Small intestine (tissue), 7 donors: ENCODE measurements around the gene DMRT2. TPM values are rescaled to one million over a fixed set of nuclear protein-coding genes. Genes with fewer than 3 reads are reported as not detected.

Experiments used
- DNase-seq, 2 donors: peaks; one replicate each; pipeline versions ENCODE4 v3.0.0 to v3.0.0-alpha.2; 2013
- FAIRE-seq: peaks from 2 replicates; lab custom pipeline; 2012; peaks lifted over from hg19 to GRCh38; lab: Jason Lieb, UNC
- H3K27ac ChIP-seq, 3 donors: one replicate each; pipeline ENCODE4 v1.5.1; 2013; ENCODE audit warnings: low read length in 2 of 3, mild to moderate bottlenecking in 2 of 3, control low read depth in 1 of 3, inconsistent platforms in 1 of 3, low read depth in 1 of 3, moderate library complexity in 1 of 3
- H3K27me3 ChIP-seq, 3 donors: one replicate each; pipeline ENCODE4 v1.6.1; 2013; ENCODE audit warnings: low read length in 3 of 3, inconsistent platforms in 1 of 3; ENCODE audit not compliant: control insufficient read depth in 3 of 3, insufficient read depth in 3 of 3
- H3K36me3 ChIP-seq, 3 donors: one replicate each; pipeline ENCODE4 v1.6.1; 2013; ENCODE audit warnings: low read length in 3 of 3, inconsistent platforms in 1 of 3, low read depth in 1 of 3, mild to moderate bottlenecking in 1 of 3, moderate library complexity in 1 of 3; ENCODE audit not compliant: control insufficient read depth in 3 of 3, insufficient read depth in 2 of 3
- H3K4me1 ChIP-seq, 3 donors: one replicate each; pipeline ENCODE4 v1.6.1; 2013; ENCODE audit warnings: low read length in 2 of 3, inconsistent platforms in 1 of 3, low read depth in 1 of 3, mild to moderate bottlenecking in 1 of 3, moderate library complexity in 1 of 3; ENCODE audit not compliant: control insufficient read depth in 3 of 3, insufficient read depth in 2 of 3
- H3K4me3 ChIP-seq, 3 donors: one replicate each; pipeline ENCODE4 v1.5.1; 2013; ENCODE audit warnings: low read length in 3 of 3, control low read depth in 1 of 3, inconsistent platforms in 1 of 3, low read depth in 1 of 3, mild to moderate bottlenecking in 1 of 3, moderate library complexity in 1 of 3
- H3K9me3 ChIP-seq, 2 donors: one replicate each; pipeline ENCODE4 v1.6.1; 2013; ENCODE audit warnings: low read depth in 1 of 2, low read length in 1 of 2; ENCODE audit not compliant: control insufficient read depth in 2 of 2, insufficient read depth in 1 of 2
- WGBS, 3 donors: extraction: QIAGEN DNeasy Blood & Tissue Kit; methylation state at CpG; one replicate each; pipeline ENCODE4 v1.1.7; 2013; 5-methylcytosine and 5-hydroxymethylcytosine counted together
- polyA plus RNA-seq, 4 donors: library from polyadenylated mRNA; stranded (reverse) in 3 of 4; unstranded in 1 of 4; fragments of 200-250 nt in 3 of 4; fragments of 120-200 nt in 1 of 4; gene quantifications; one replicate each; pipeline versions ENCODE4 v1.2.1 to v1.2.3, GENCODE V29; 2013
- donor health status: healthy with polysubstance abuse.
- donor health status: control.
- donor health status: control.
- donor health status: Bipolar disorder and iron deficiency.
- donor health status: healthy.

The DMRT2 gene
- polyA plus RNA-seq, 4 donors, result 0.10 TPM; not detected in 3

- FAIRE-seq (no peak), DNase-seq (no peak)
- Histone ChIP-seq H3K36me3 (no peaks in the 10 kb centered on the region), H3K4me1 (no peaks in the 10 kb centered on the region), H3K27me3 (peaks cover 0 to 22% (median 12%) of the 10 kb centered on the region in 3 donors), H3K9me3 (no peaks in the 10 kb centered on the region), H3K27ac (no peak overlapping the region), H3K4me3 (no peak overlapping the region)
- 72 to 80% (median 77%) methylated on average over 6 of the region's 6 CpGs for WGBS, 3 donors
Observed at GRCh38 chr9:1058826-1059487, 8.8 kb downstream of the DMRT2 start.

- no peak overlapping the region for H3K4me3 ChIP-seq
- DNase-seq (no peak), FAIRE-seq (no peak)
- no peaks in the 10 kb centered on the region for H3K9me3 ChIP-seq
- 79 to 89% (median 81%) methylated on average over 2 of the region's 2 CpGs for WGBS, 3 donors
- no peak overlapping the region for H3K27ac ChIP-seq
- peaks cover 0 to 2% (median 0%) of the 10 kb centered on the region in 3 donors for H3K27me3 ChIP-seq
- no peaks in the 10 kb centered on the region for H3K4me1 ChIP-seq
- H3K36me3 ChIP-seq, result no peaks in the 10 kb centered on the region
Observed at GRCh38 chr9:1065130-1065529, 15.0 kb downstream of the DMRT2 start.

DNA sequence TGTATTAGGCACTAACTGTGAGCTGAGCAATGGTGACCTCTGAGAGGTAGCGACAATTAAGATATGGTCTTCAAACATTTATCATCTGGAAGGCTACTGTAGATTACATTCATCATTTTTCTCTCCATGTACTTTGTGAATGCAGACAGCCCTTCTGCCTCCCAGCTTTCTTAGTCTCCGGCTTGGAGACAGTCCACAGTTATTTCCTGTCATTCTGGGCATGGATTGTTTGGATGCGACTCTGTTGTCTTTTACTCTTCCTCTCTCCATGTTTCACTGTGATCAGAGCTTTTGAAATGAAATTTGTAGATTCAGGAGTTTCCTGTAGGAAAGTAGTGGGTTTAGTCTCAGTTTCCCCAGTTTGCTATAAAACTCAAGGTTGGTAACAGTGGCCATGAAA is 20.5 kb downstream of the DMRT2 start:
- Histone ChIP-seq H3K9me3 (no peaks in the 10 kb centered on the region), H3K4me1 (no peaks in the 10 kb centered on the region), H3K27ac (no peak overlapping the region), H3K4me3 (no peak overlapping the region), H3K27me3 (no peaks in the 10 kb centered on the region), H3K36me3 (no peaks in the 10 kb centered on the region)
- DNase-seq, result no peak
- 67 to 79% (median 78%) methylated on average over 3 of the region's 3 CpGs for whole genome bisulfite sequencing, 3 donors
- no peak for FAIRE-seq

GRCh38 chr9:1071730-1072129 is 21.6 kb downstream of the DMRT2 start:
- DNase-seq, result peak in 1 of 2 donors; percentile 32

GRCh38 chr9:1073497-1073896 is 23.3 kb downstream of the DMRT2 start:
- H3K36me3 ChIP-seq, result no peaks in the 10 kb centered on the region
- DNase-seq (no peak), FAIRE-seq (no peak)
- H3K27me3 ChIP-seq, result no peaks in the 10 kb centered on the region
- H3K27ac ChIP-seq, result no peak overlapping the region
- H3K4me3 ChIP-seq, result no peak overlapping the region
- no peaks in the 10 kb centered on the region for H3K4me1 ChIP-seq
- no peaks in the 10 kb centered on the region for H3K9me3 ChIP-seq
- 79 to 88% (median 85%) methylated on average over 1 of the region's 1 CpG for WGBS, 3 donors

More at GRCh38 chr9:1071730-1072129, 21.6 kb downstream of the DMRT2 start:
- H3K27me3 ChIP-seq, result no peaks in the 10 kb centered on the region
- no peak overlapping the region for H3K4me3 ChIP-seq
- no peak overlapping the region for H3K27ac ChIP-seq
- H3K36me3 ChIP-seq, result no peaks in the 10 kb centered on the region
- H3K4me1 ChIP-seq, result no peaks in the 10 kb centered on the region
- no peak for FAIRE-seq
- H3K9me3 ChIP-seq, result no peaks in the 10 kb centered on the region
- 9 to 52% (median 28%) methylated on average over 3 of the region's 3 CpGs for WGBS, 3 donors

GRCh38 chr9:1077616-1078015 is 27.5 kb downstream of the DMRT2 start:
- Histone ChIP-seq H3K36me3 (no peaks in the 10 kb centered on the region), H3K27ac (no peak overlapping the region), H3K4me1 (no peaks in the 10 kb centered on the region), H3K4me3 (no peak overlapping the region), H3K9me3 (no peaks in the 10 kb centered on the region), H3K27me3 (no peaks in the 10 kb centered on the region)
- DNase-seq, result no peak
- 64 to 71% (median 67%) methylated on average over 2 of the region's 2 CpGs for WGBS, 3 donors
- no peak for FAIRE-seq

DNA sequence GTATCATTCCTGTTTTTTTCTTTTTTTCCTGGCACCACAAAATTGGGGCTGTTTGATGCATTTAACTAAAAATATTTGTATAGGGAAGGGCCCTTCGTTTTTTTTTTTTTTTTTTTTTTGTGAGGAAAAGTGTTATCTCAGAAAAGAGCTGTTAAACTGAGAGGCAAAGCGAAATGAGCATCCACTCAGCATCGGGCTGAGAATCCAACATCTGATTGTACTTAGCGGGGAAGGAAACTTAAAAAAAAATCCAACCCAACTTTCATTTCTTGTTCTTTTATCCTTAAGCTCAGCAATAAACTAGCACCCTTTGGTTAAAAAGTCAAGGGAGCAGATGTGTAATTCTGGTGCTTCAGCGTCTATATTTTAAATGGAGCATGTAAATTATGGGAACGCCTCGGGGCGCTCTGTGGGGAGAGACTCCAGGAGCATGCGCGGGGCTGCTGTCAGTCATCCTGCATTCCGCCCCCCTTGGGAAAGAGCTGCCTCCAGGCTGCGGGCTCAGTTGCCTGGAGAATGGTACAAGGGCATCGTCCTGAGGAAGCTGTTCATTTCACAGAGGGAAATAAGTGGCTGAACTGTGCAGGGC is 33.3 kb downstream of the DMRT2 start:
- no peak overlapping the region for H3K4me3 ChIP-seq
- no peak for DNase-seq
- no peak overlapping the region for H3K27ac ChIP-seq
- no peaks in the 10 kb centered on the region for H3K36me3 ChIP-seq
- 13 to 21% (median 14%) methylated on average over 13 of the region's 13 CpGs for WGBS, 3 donors
- FAIRE-seq, result no peak
- H3K4me1 ChIP-seq, result no peaks in the 10 kb centered on the region
- no peaks in the 10 kb centered on the region for H3K27me3 ChIP-seq
- no peaks in the 10 kb centered on the region for H3K9me3 ChIP-seq

- no peaks in the 10 kb centered on the region for H3K36me3 ChIP-seq
- no peak overlapping the region for H3K27ac ChIP-seq
- no peaks in the 10 kb centered on the region for H3K9me3 ChIP-seq
- no peaks in the 10 kb centered on the region for H3K4me1 ChIP-seq
- H3K4me3 ChIP-seq, result no peak overlapping the region
- WGBS, 3 donors, result 64 to 84% (median 74%) methylated on average over 4 of the region's 4 CpGs
- FAIRE-seq, result no peak
- DNase-seq, result no peak
- H3K27me3 ChIP-seq, result no peaks in the 10 kb centered on the region
Observed at GRCh38 chr9:1085086-1085485, 34.9 kb downstream of the DMRT2 start.
